Measurements from ENCODE around the gene JAZF1.

GRCh38 chr7:27962273-27962672 lies 218.3 kb downstream of the JAZF1 start:
- TF ChIP-seq ZNF274 (IDR thresholded peaks at IDR 0.05; ENCODE audit: low read depth, low read length) (no peak), YY1 (IDR thresholded peaks at IDR 0.05; ENCODE audit: insufficient read depth, insufficient read length) (no peak)
